A549 (cell line): Measurements from ENCODE around the gene TSG101. TPM values are rescaled to one million over a fixed set of nuclear protein-coding genes. Genes with fewer than 3 reads are reported as not detected.

ENCODE experiments used
- ATAC-seq, 2 experiments: fragments of 200-7000 bp in 1 of 2; fragments of >200 bp in 1 of 2; cut with Nextera tagmentation in 1 of 2; cut with Tn5 transposase in 1 of 2; 3 replicates each; pipeline versions ENCODE4 v1.8.0 to v1.9.1; 2018 to 2020; ENCODE audit warnings: mild to moderate bottlenecking in 1 of 2, moderate library complexity in 1 of 2
- CTCF ChIA-PET: fragments of 300-600 bp; sonication (Branson Sonifier 250); formaldehyde crosslinking; extraction: SDS; loops from one replicate; lab custom pipeline; 2021; ENCODE audit warnings: antibody characterized with exemption, inconsistent platforms; lab: Yijun Ruan, JAX
- POLR2A ChIA-PET: fragments of 350-600 bp; formaldehyde crosslinking; extraction: SDS; loops from one replicate; lab custom pipeline; 2021; ENCODE audit warnings: antibody characterized with exemption, inconsistent platforms; lab: Yijun Ruan, JAX
- DNase-seq, 2 experiments: peaks; one replicate each; pipeline versions ENCODE4 v3.0.0 to v3.0.0-alpha.2; 2011 to 2016; ENCODE audit warnings: low read depth in 1 of 2, low spot score in 1 of 2
- FAIRE-seq: peaks from 2 replicates; lab custom pipeline; 2011; peaks lifted over from hg19 to GRCh38; lab: Jason Lieb, UNC
- H3K27ac ChIP-seq, 2 experiments: fragments of >200 bp; sonication (Bioruptor Twin); formaldehyde crosslinking; 3 replicates each; pipeline ENCODE4 v1.5.1; 2016 to 2017
- H3K4me1 ChIP-seq: fragments of >200 bp; sonication (Bioruptor Twin); formaldehyde crosslinking; 3 replicates; pipeline ENCODE4 v1.6.1; 2016
- H3K4me2 ChIP-seq: fragments of >200 bp; sonication (Bioruptor Twin); formaldehyde crosslinking; 3 replicates; pipeline ENCODE4 v1.6.1; 2016
- H3K4me3 ChIP-seq: fragments of >200 bp; sonication (Bioruptor Twin); formaldehyde crosslinking; 3 replicates; pipeline ENCODE4 v1.5.1; 2016
- H3K9me3 ChIP-seq: fragments of >200 bp; sonication (Bioruptor Twin); formaldehyde crosslinking; 3 replicates; pipeline ENCODE4 v1.6.1; 2016
- BHLHE40 ChIP-seq: IDR thresholded peaks from 2 replicates; pipeline ENCODE4 v1.6.1; 2012; ENCODE audit warnings: low read depth, low read length, inconsistent platforms
- CBX2 ChIP-seq: fragments of 200-600 bp; sonication (generic); IDR thresholded peaks from 2 replicates; pipeline ENCODE4 v1.6.1; 2016; ENCODE audit warnings: low read depth, mild to moderate bottlenecking, borderline replicate concordance
- CBX8 ChIP-seq: fragments of 200-600 bp; sonication (generic); IDR thresholded peaks from 2 replicates; pipeline ENCODE4 v1.6.1; 2016
- CEBPB ChIP-seq, 2 experiments: fragments of >200 bp in 1 of 2; sonication (Bioruptor Twin) in 1 of 2; formaldehyde crosslinking in 1 of 2; IDR thresholded peaks; 2 replicates each; pipeline ENCODE4 v1.6.1; 2012 to 2016
- CHD2 ChIP-seq: fragments of 150-350 bp; IDR thresholded peaks from 2 replicates; pipeline ENCODE4 v1.6.1; 2014; ENCODE audit warnings: low read length; ENCODE audit not compliant: partially characterized antibody
- FOSB ChIP-seq: fragments of 250-450 bp; sonication (Bioruptor Pico); IDR thresholded peaks from 2 replicates; pipeline ENCODE4 v1.5.0; 2020; ENCODE audit warnings: mild to moderate bottlenecking, moderate library complexity
- HEYL ChIP-seq: fragments of 250-450 bp; sonication (Bioruptor Pico); IDR thresholded peaks from 2 replicates; pipeline ENCODE4 v1.8.0; 2021; ENCODE audit warnings: mild to moderate bottlenecking, moderate library complexity
- HOXB13 ChIP-seq: fragments of 250-450 bp; sonication (Bioruptor Pico); IDR thresholded peaks from 2 replicates; pipeline ENCODE4 v1.5.0; 2020; ENCODE audit warnings: low read depth, mild to moderate bottlenecking, moderate library complexity
- HOXB5 ChIP-seq: fragments of 250-450 bp; sonication (Bioruptor Pico); IDR thresholded peaks from 2 replicates; pipeline ENCODE4 v1.5.0; 2020; ENCODE audit warnings: mild to moderate bottlenecking, moderate library complexity
- JUN ChIP-seq, 2 experiments: fragments of >200 bp; sonication (Bioruptor Twin); formaldehyde crosslinking; IDR thresholded peaks; 2 replicates in 1 of 2; 3 replicates in 1 of 2; pipeline ENCODE4 v1.6.1; 2016 to 2017
- JUNB ChIP-seq: fragments of >200 bp; sonication (Bioruptor Twin); formaldehyde crosslinking; IDR thresholded peaks from 2 replicates; pipeline ENCODE4 v1.6.1; 2016
- KDM1A ChIP-seq: fragments of 200-600 bp; sonication (generic); IDR thresholded peaks from 2 replicates; pipeline ENCODE4 v1.6.1; 2016; ENCODE audit warnings: low read depth, mild to moderate bottlenecking
- KDM5A ChIP-seq: fragments of 200-600 bp; sonication (generic); IDR thresholded peaks from 2 replicates; pipeline ENCODE4 v1.6.1; 2016; ENCODE audit warnings: antibody characterized with exemption, mild to moderate bottlenecking
- MYC ChIP-seq: IDR thresholded peaks from 2 replicates; pipeline ENCODE4 v1.6.1; 2012; ENCODE audit warnings: mild to moderate bottlenecking, inconsistent platforms, low read length, improper control_type of control experiment, borderline replicate concordance
- NFE2L2 ChIP-seq: fragments of 150-350 bp; conservative IDR thresholded peaks from 2 replicates; pipeline ENCODE4 v1.6.1; 2014; ENCODE audit warnings: low read length
- NPAS2 ChIP-seq: fragments of 250-450 bp; sonication (Bioruptor Pico); IDR thresholded peaks from 2 replicates; pipeline ENCODE4 v1.8.0; 2022; ENCODE audit warnings: mild to moderate bottlenecking, moderate library complexity, borderline replicate concordance
- NR3C1 ChIP-seq: fragments of >200 bp; sonication (Bioruptor Twin); formaldehyde crosslinking; IDR thresholded peaks from 3 replicates; pipeline ENCODE4 v1.6.1; 2017
- PHF8 ChIP-seq: fragments of 200-600 bp; sonication (generic); IDR thresholded peaks from 2 replicates; pipeline ENCODE4 v1.6.1; 2016; ENCODE audit warnings: low read depth, mild to moderate bottlenecking, antibody characterized with exemption, moderate library complexity, borderline replicate concordance
- POLR2A ChIP-seq: IDR thresholded peaks from 2 replicates; pipeline ENCODE4 v1.6.1; 2012; ENCODE audit warnings: mild to moderate bottlenecking, low read length
- RAD21 ChIP-seq, 2 experiments: fragments of >200 bp in 1 of 2; sonication (Bioruptor Twin) in 1 of 2; formaldehyde crosslinking in 1 of 2; IDR thresholded peaks in 1 of 2; conservative IDR thresholded peaks in 1 of 2; 2 replicates in 1 of 2; 3 replicates in 1 of 2; pipeline ENCODE4 v1.6.1; 2012 to 2018; ENCODE audit warnings: inconsistent platforms in 1 of 2
- RCOR1 ChIP-seq: fragments of 150-350 bp; IDR thresholded peaks from 2 replicates; pipeline ENCODE4 v1.6.1; 2014; ENCODE audit warnings: antibody characterized with exemption, low read length, low read depth
- SREBF2 ChIP-seq: fragments of 450-650 bp; IDR thresholded peaks from 2 replicates; pipeline ENCODE4 v1.6.1; 2014; ENCODE audit warnings: mild to moderate bottlenecking, moderate library complexity
- TP53 ChIP-seq: fragments of 250-450 bp; sonication (Bioruptor Pico); IDR thresholded peaks from 2 replicates; pipeline ENCODE4 v1.5.0; 2021; ENCODE audit warnings: mild to moderate bottlenecking, moderate library complexity
- ZFP36 ChIP-seq: fragments of 450-650 bp; IDR thresholded peaks from 2 replicates; pipeline ENCODE4 v1.6.1; 2014; ENCODE audit warnings: borderline replicate concordance; ENCODE audit not compliant: partially characterized antibody
- ZSCAN20 ChIP-seq: fragments of 250-450 bp; sonication (Bioruptor Pico); IDR thresholded peaks from 2 replicates; pipeline ENCODE4 v1.8.0; 2022; ENCODE audit warnings: mild to moderate bottlenecking, moderate library complexity
- WGBS: methylation state at CpG from one replicate; pipeline ENCODE4 v1.1.6; 2017; ENCODE audit errors: missing lambda C conversion rate; 5-methylcytosine and 5-hydroxymethylcytosine counted together
- polyA plus RNA-seq, 4 experiments: library from polyadenylated mRNA; depleted of rRNA in 3 of 4; stranded (reverse); fragments of >200 nt; fragmentation: RNase III in 1 of 4; extraction: RNeasy Plus Mini Kit Qiagen cat#74134 plus additional on column Dnase treatment in 1 of 4; gene quantifications; 2 replicates in 3 of 4; 3 replicates in 1 of 4; pipeline ENCODE4 v1.2.3, GENCODE V29; 2011 to 2017
- TF ChIP-seq, protein P1 (sequence below): fragments of 450-650 bp; IDR thresholded peaks from 2 replicates; pipeline ENCODE4 v1.6.1; 2014; ENCODE audit warnings: antibody characterized with exemption
- TF ChIP-seq, protein P2 (sequence below): IDR thresholded peaks from 2 replicates; pipeline ENCODE4 v1.6.1; 2012; ENCODE audit warnings: low read depth, borderline replicate concordance
- TF ChIP-seq, protein P3 (sequence below): fragments of 150-350 bp; IDR thresholded peaks from 2 replicates; pipeline ENCODE4 v1.6.1; 2014; ENCODE audit warnings: low read depth, mild to moderate bottlenecking, low read length
- TF ChIP-seq, protein P4 (sequence below): fragments of 250-450 bp; sonication (Bioruptor Pico); IDR thresholded peaks from 2 replicates; pipeline ENCODE4 v1.5.0; 2021; ENCODE audit warnings: mild to moderate bottlenecking, moderate library complexity, borderline replicate concordance
- TF ChIP-seq, protein P5 (sequence below): fragments of 250-450 bp; sonication (Bioruptor Pico); IDR thresholded peaks from 2 replicates; pipeline ENCODE4 v1.5.0; 2020; ENCODE audit warnings: low read depth, mild to moderate bottlenecking, moderate library complexity

TSG101 gene
- polyA plus RNA-seq, 2 of the 4 experiments (the other 2 are of a cell fraction) = 112 to 161 TPM

DNA sequence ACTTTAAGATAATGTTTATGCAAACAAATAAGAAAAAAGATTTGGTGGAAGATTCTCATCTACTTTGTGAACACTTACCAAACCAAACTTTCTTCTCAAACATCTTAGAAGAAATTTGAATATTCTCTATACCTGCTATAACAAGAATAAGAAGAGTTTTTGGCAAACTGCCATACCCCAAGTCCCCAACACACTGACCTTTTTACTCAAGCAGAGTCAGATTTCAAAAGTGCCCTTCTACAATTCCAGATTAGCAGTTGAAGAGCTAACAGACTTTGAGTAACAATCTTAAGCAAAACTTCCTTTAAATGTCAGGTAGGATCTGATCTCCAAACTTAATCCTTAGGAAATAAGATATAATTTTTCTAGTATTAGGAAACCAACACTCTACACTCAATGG, 33.9 kb downstream of the TSG101 start:
- POLR2A ChIA-PET = no interaction called here
- DNase-seq (no peak), FAIRE-seq (peak; percentile 13), ATAC-seq (no peak)
- Histone ChIP-seq H3K4me2 (no peak overlapping the region), H3K4me1 (peaks cover 17% of the 10 kb centered on the region), H3K27ac (no peak overlapping the region), H3K4me3 (no peak overlapping the region), H3K9me3 (no peaks in the 10 kb centered on the region)
- CTCF ChIA-PET = interaction anchor here (1.0 kb wide), 1 partner anchor 48 kb away, joined by 4 read pairs; no protein-coding TSS in a partner anchor
- TF ChIP-seq CEBPB (IDR thresholded peaks at IDR 0.05) (no peak), BHLHE40 (no peak), SREBF2 (no peak), RAD21 (conservative IDR thresholded peaks at IDR 0.05 in 1 of 2, IDR thresholded peaks at IDR 0.05 in 1 of 2) (no peak), CBX8 (no peak), CHD2 (no peak), MYC (no peak)
- TF ChIP-seq, all 56 proteins: peak for 0

DNA sequence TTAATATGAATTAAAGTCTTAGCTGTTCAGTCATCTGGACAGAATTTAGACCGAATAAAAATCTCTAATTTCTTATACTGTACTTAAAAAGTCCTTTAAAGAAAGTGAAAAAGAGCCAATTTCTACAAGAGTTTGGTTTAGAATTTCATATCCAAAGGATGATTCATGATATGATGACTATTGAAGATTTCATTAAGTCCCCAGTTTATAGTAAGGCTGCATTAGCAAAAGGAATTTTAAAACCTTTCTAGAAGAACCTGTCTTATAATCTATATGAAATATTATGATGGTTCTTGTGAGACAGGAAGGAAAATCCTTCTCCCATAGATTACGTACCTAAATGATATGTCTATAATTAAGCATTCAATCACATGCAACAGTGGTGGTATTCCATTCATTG, 34.8 kb downstream of the TSG101 start:
- Histone ChIP-seq H3K27ac (no peak overlapping the region), H3K4me3 (no peak overlapping the region), H3K4me2 (no peak overlapping the region), H3K4me1 (peaks cover 17% of the 10 kb centered on the region), H3K9me3 (no peaks in the 10 kb centered on the region)
- DNase-seq = no peak
- TF ChIP-seq BHLHE40 (no peak), NPAS2 (CRISPR knock-in tag) (no peak), HEYL (CRISPR knock-in tag) (no peak), PHF8 (no peak), KDM1A (no peak), CHD2 (no peak), HOXB13 (CRISPR knock-in tag) (no peak), NR3C1 (no peak)
- TF ChIP-seq, protein P1, sequence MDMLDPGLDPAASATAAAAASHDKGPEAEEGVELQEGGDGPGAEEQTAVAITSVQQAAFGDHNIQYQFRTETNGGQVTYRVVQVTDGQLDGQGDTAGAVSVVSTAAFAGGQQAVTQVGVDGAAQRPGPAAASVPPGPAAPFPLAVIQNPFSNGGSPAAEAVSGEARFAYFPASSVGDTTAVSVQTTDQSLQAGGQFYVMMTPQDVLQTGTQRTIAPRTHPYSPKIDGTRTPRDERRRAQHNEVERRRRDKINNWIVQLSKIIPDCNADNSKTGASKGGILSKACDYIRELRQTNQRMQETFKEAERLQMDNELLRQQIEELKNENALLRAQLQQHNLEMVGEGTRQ = no peak
- CTCF ChIA-PET = interaction anchor here (1.1 kb wide), 1 partner anchor 24 kb away, joined by 3 read pairs; no protein-coding TSS in a partner anchor
- WGBS = 94% methylated on average over 2 of the region's 2 CpGs
- POLR2A ChIA-PET = no interaction called here
- no peak for ATAC-seq
- FAIRE-seq = no peak

DNA sequence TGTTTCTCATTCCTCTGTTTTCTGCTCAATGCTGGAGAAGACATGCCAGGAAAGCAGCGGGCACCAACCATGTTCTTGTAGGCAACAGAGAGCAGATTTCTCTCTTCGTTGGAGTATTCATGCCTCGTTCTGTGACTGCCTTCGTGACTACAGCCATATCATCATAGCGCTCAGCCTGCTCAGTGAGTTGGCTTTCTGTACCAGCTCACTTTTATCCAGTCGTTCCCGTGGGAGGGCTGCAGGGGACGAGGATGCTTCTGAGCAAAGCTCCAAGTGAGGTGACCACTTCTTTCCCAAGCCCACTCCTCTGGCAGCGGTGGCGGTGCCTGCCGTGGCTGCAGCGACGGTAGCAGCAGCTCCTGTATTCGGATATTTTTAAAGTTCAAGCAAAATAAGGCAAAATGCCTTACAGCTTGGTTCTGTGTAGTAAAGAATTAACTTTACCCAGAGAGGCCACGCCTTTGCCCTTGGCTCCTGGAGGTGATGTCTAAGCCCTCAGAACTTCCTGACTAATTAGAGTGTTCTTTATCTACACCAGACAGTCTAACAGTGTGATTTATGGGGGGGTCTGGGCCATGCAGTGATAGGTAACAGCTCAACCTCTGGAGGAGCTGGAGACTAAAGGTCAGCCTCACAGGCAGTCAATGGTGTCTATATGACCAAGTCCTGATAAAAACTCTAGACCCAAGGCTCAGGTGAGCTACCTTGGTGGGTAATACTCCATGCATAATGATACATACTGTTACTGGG, 35.8 kb downstream of the TSG101 start:
- H3K4me2 ChIP-seq = no peak overlapping the region
- H3K4me1 ChIP-seq = peaks cover 17% of the 10 kb centered on the region
- DNase-seq (no peak), FAIRE-seq (no peak), ATAC-seq (no peak)
- POLR2A ChIA-PET = no interaction called here
- H3K4me3 ChIP-seq = no peak overlapping the region
- WGBS = 93% methylated on average over 15 of the region's 15 CpGs
- TF ChIP-seq, protein P2, sequence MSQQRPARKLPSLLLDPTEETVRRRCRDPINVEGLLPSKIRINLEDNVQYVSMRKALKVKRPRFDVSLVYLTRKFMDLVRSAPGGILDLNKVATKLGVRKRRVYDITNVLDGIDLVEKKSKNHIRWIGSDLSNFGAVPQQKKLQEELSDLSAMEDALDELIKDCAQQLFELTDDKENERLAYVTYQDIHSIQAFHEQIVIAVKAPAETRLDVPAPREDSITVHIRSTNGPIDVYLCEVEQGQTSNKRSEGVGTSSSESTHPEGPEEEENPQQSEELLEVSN = no peak
- no peak for TF ChIP-seq HOXB13 (CRISPR knock-in tag)
- TF ChIP-seq RCOR1 = no peak
- TF ChIP-seq, protein P3, sequence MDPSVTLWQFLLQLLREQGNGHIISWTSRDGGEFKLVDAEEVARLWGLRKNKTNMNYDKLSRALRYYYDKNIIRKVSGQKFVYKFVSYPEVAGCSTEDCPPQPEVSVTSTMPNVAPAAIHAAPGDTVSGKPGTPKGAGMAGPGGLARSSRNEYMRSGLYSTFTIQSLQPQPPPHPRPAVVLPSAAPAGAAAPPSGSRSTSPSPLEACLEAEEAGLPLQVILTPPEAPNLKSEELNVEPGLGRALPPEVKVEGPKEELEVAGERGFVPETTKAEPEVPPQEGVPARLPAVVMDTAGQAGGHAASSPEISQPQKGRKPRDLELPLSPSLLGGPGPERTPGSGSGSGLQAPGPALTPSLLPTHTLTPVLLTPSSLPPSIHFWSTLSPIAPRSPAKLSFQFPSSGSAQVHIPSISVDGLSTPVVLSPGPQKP = no peak
- TF ChIP-seq JUNB = no peak
- no peak for TF ChIP-seq JUN (IDR thresholded peaks at IDR 0.05)
- no peak for TF ChIP-seq POLR2A
- TF ChIP-seq NFE2L2 = no peak
- TF ChIP-seq, protein P4, sequence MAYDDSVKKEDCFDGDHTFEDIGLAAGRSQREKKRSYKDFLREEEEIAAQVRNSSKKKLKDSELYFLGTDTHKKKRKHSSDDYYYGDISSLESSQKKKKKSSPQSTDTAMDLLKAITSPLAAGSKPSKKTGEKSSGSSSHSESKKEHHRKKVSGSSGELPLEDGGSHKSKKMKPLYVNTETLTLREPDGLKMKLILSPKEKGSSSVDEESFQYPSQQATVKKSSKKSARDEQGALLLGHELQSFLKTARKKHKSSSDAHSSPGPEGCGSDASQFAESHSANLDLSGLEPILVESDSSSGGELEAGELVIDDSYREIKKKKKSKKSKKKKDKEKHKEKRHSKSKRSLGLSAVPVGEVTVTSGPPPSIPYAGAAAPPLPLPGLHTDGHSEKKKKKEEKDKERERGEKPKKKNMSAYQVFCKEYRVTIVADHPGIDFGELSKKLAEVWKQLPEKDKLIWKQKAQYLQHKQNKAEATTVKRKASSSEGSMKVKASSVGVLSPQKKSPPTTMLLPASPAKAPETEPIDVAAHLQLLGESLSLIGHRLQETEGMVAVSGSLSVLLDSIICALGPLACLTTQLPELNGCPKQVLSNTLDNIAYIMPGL (CRISPR knock-in tag) = no peak
- TF ChIP-seq ZFP36 = no peak
- no peak for TF ChIP-seq ZSCAN20
- TF ChIP-seq HOXB5 (CRISPR knock-in tag) = no peak
- no peak for TF ChIP-seq KDM5A
- no peak for TF ChIP-seq NR3C1
- no peak for TF ChIP-seq CBX2
- TF ChIP-seq, protein P5, sequence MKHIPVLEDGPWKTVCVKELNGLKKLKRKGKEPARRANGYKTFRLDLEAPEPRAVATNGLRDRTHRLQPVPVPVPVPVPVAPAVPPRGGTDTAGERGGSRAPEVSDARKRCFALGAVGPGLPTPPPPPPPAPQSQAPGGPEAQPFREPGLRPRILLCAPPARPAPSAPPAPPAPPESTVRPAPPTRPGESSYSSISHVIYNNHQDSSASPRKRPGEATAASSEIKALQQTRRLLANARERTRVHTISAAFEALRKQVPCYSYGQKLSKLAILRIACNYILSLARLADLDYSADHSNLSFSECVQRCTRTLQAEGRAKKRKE (CRISPR knock-in tag) = no peak
- no peak for TF ChIP-seq TP53 (CRISPR knock-in tag)
- TF ChIP-seq FOSB (CRISPR knock-in tag) = no peak
- H3K9me3 ChIP-seq = no peaks in the 10 kb centered on the region
- H3K27ac ChIP-seq = no peak overlapping the region
- CTCF ChIA-PET = interaction anchor here (0.8 to 1.2 kb wide), 4 partner anchors 9 to 376 kb away, joined by 3 to 5 read pairs (median 3); no protein-coding TSS in a partner anchor
